Right cardiac atrium (tissue), 5 donors: Measurements from ENCODE around the gene OR1S1. TPM values are rescaled to one million over a fixed set of nuclear protein-coding genes. Genes with fewer than 3 reads are reported as not detected.

Source experiments
- ATAC-seq, 2 donors: fragments of 200-7000 bp; cut with Tn5 transposase; one replicate each; pipeline versions ENCODE4 v1.8.0 to v1.9.1; 2020; ENCODE audit warnings: moderate library complexity in 2 of 2, mild to moderate bottlenecking in 1 of 2
- DNase-seq, 3 donors: peaks; one replicate each; pipeline ENCODE4 v3.0.0-alpha.2; 2020
- H3K27ac ChIP-seq: one replicate; pipeline ENCODE4 v1.5.1; 2013; ENCODE audit warnings: mild to moderate bottlenecking, low read length, control low read depth, moderate library complexity
- H3K27me3 ChIP-seq: one replicate; pipeline ENCODE4 v1.6.1; 2013; ENCODE audit not compliant: control insufficient read depth, insufficient read depth
- H3K4me1 ChIP-seq: one replicate; pipeline ENCODE4 v1.6.1; 2013; ENCODE audit warnings: low read length; ENCODE audit not compliant: control insufficient read depth, insufficient read depth
- H3K4me3 ChIP-seq: one replicate; pipeline ENCODE4 v1.5.1; 2013; ENCODE audit warnings: low read length, control low read depth
- H3K9me3 ChIP-seq: one replicate; pipeline ENCODE4 v1.6.1; 2013; ENCODE audit warnings: low read length; ENCODE audit not compliant: control insufficient read depth
- WGBS: extraction: QIAGEN DNeasy Blood & Tissue Kit; methylation state at CpG from one replicate; pipeline ENCODE4 v1.1.7; 2013; 5-methylcytosine and 5-hydroxymethylcytosine counted together
- intact Hi-C, 4 donors: fragments of 100-400 bp; cut with DNase I; formaldehyde crosslinking; loops; one replicate each; pipeline versions ENCODE4 v1.11.0 to v1.14.0; 2022 to 2023
- polyA plus RNA-seq: library from polyadenylated mRNA; stranded (reverse); fragments of 200-250 nt; gene quantifications from one replicate; pipeline ENCODE4 v1.2.3, GENCODE V29; 2013
- total RNA-seq, 4 donors: library from RNA; stranded (reverse); fragmentation: NEBNext Ultra II Directional; extraction: Animal tissue kit (Norgen Biotek cat#: 25700); gene quantifications; one replicate each; pipeline ENCODE4 v1.2.1, GENCODE V29; 2021
- donor health status: healthy with polysubstance abuse.
- donor health status: DM: no; HTN: yes; CAD: no.
- donor health status: DM: no; HTN: no; CAD: no.
- donor health status: DM: no; HTN: yes; CAD: no; lungs with severe emphysema.
- donor health status: DM: yes; HTN: yes; CAD: no.

Gene OR1S1
- total and polyA plus RNA-seq, 5 donors = not detected

DNA sequence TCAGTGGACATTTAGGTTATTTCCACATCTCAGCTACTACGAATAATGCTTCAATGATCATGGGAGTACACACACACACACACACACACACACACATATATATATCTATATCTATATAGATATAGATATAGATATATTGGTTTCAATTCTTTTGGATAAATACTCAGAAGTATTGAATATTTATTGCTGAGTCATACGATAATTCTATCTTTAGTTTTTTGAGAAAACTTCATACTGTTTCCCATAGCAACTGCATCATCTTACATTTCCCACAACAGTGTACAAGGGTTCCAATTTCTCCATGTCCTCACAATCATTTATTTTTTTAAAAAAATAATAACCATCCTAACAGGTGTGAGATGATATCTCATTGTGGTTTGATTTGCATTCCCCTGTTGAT is 16.6 kb upstream of the OR1S1 start:
- ATAC-seq (no peak), DNase-seq (no peak)
- intact Hi-C loops = no loop called here
- WGBS = 90% methylated on average over 2 of the region's 2 CpGs
- Histone ChIP-seq H3K4me1 (no peaks in the 10 kb centered on the region), H3K4me3 (no peak overlapping the region), H3K27ac (no peak overlapping the region), H3K9me3 (no peaks in the 10 kb centered on the region), H3K27me3 (no peaks in the 10 kb centered on the region)

DNA sequence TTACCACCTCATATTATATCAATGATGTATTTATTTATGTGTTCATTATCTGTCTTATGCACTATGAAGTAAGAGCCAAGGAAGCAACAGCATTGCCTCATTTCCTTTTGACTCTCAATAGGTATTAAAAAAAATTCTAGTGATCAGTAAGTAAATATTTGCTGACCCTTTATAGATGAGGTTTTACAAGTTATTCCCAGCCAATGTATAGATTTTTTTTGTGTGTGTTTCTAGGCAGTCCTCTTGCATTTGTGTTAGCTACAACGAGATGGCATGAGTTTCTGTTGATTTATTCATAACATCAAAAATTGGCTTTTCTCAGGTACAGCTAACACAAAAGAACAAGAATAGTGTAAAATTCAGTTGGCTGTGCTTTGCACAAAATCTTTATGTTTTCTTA is 13.2 kb upstream of the OR1S1 start:
- Histone ChIP-seq H3K27ac (no peak overlapping the region), H3K4me3 (no peak overlapping the region), H3K9me3 (no peaks in the 10 kb centered on the region), H3K4me1 (no peaks in the 10 kb centered on the region), H3K27me3 (no peaks in the 10 kb centered on the region)
- intact Hi-C loops = no loop called here
- ATAC-seq = no peak
- WGBS = 45% methylated on average over 1 of the region's 1 CpG
- no peak for DNase-seq

DNA sequence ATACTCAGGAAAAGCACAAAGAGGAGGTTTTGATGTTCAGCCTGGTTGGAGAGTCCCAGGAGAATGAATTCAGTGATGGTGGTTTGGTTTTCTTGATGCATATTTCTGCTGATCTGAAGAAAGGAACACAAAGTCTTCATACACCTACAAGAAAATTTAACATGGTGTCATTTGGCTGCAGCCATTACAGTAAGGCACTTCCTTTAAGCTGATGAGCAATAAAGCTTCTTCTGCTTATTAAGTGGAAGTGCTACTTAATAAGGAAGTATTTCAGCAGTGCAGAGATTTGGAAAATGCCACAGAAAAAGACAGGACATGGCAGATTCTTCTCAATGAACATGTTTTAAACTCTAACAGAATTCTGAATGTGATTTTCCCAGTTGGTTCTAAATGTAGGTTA is 8.5 kb upstream of the OR1S1 start, which contains the start of gene OR1S2:
TSS of gene OR1S2 (minus strand) at position 101 of the 400 bp plus-strand sequence. CDS start at position 101, 0 bp downstream.
- Histone ChIP-seq H3K4me3 (no peak within 1 kb of the TSS), H3K4me1 (no peaks in the 10 kb centered on the region), H3K27me3 (no peaks in the 10 kb centered on the region), H3K27ac (no peak within 1 kb of the TSS), H3K9me3 (no peaks in the 10 kb centered on the region)
- ATAC-seq = no peak
- intact Hi-C loops = no loop called here
- no peak for DNase-seq

DNA sequence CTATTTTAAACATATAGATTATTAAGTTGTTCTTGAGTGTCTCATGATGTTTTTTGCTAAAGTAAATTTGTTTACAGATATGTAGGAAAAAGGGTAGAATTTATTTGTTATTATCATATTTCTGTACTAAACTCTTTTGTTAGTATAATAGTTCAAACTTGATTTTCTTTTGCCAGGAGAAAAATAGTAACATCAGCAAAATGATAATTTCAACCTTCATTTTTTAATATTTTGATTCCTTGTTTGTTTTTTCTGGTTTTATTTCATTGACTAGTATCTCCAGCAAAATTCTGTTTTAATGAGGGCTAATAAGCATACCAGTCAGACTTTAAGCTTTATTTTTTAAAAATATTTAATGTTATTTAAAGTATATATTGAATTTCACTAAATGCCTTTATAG is 4.0 kb downstream of the OR1S1 start:
- H3K4me3 ChIP-seq = no peak overlapping the region
- H3K27me3 ChIP-seq = no peaks in the 10 kb centered on the region
- intact Hi-C loops = no loop called here
- no peak for DNase-seq
- no peaks in the 10 kb centered on the region for H3K9me3 ChIP-seq
- no peak overlapping the region for H3K27ac ChIP-seq
- no peak for ATAC-seq
- no peaks in the 10 kb centered on the region for H3K4me1 ChIP-seq

DNA sequence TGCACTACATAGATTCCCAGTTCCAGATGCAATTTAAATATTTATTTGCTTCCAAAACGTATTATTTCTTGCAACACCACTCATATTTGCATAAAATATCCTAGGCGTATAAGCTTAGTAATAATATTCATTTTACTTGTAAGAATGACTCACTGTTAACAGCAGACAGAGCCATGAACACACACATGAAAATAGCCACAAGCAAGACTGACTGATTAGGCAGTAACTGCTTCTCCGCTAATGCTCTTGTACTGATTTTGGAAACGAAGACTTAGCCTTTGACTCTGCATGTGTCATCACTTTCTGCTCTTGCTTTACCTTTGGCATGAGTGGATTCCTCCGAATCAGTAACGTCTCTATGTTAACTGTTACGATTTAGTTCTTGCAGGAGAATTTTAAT is 10.2 kb downstream of the OR1S1 start:
- Histone ChIP-seq H3K27me3 (no peaks in the 10 kb centered on the region), H3K4me1 (no peaks in the 10 kb centered on the region), H3K9me3 (no peaks in the 10 kb centered on the region), H3K27ac (no peak overlapping the region), H3K4me3 (no peak overlapping the region)
- no peak for ATAC-seq
- 69% methylated on average over 7 of the region's 7 CpGs for WGBS
- DNase-seq = no peak
- intact Hi-C loops = no loop called here

DNA sequence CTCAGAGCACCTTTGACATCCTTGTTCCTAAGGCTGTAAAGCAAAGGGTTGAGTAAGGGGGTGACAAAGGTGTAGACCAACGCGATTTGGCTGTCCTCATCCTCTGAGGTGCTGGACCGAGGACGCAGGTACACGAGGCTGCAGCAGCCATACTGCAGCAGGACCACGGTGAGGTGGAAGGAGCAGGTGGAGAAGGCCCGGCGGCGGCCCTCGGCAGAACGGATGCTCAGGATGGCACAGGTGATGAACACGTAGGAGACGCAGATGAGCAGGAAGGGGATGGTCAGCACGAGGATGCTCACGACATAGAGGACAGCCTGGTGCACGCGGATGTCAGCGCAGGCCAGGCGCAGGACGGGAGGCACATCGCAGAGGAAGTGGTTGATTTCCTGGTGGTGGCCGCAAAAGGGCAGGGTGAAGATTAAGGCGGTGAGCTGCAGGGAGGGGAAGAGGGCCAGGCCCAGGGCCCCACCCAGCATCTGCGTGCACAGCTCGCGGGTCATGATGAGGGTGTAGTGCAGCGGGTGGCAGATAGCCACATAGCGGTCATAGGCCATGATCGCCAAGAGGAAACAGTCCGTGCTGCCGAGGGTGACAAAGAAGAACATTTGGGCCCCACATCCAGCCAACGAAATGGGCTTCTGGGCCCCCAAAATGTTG is 15.6 kb downstream of the OR1S1 start:
- peak in 1 of 3 donors; percentile 21 for DNase-seq
- Histone ChIP-seq H3K27me3 (no peaks in the 10 kb centered on the region), H3K9me3 (no peaks in the 10 kb centered on the region), H3K4me3 (no peak overlapping the region), H3K4me1 (no peaks in the 10 kb centered on the region), H3K27ac (no peak overlapping the region)
- no peak for ATAC-seq
- WGBS = 91% methylated on average over 32 of the region's 32 CpGs
- intact Hi-C loops = no loop called here

DNA sequence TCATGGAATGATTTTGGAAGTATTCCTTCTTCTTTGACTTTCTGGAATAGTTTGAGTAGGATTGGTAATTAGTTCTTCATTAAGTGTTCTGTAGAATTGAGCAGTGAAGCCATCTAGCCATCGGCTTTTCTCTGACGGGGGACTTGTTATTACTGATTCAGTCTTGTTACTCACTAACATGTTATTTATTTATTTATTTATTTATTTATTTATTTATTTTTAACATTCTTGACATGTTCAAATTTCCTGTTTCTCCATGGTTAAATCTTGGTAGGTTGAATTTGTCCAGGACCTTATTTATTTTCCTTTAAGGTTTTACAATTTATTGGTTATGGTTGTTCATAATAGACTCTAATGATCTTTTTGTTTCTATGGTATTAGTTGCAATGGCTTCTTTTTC is 31.4 kb downstream of the OR1S1 start:
- Histone ChIP-seq H3K9me3 (no peaks in the 10 kb centered on the region), H3K27ac (no peak overlapping the region), H3K4me3 (no peak overlapping the region), H3K27me3 (no peaks in the 10 kb centered on the region), H3K4me1 (no peaks in the 10 kb centered on the region)
- WGBS = 95% methylated on average over 2 of the region's 2 CpGs
- ATAC-seq (no peak), DNase-seq (no peak)
- intact Hi-C loops = no loop called here

DNA sequence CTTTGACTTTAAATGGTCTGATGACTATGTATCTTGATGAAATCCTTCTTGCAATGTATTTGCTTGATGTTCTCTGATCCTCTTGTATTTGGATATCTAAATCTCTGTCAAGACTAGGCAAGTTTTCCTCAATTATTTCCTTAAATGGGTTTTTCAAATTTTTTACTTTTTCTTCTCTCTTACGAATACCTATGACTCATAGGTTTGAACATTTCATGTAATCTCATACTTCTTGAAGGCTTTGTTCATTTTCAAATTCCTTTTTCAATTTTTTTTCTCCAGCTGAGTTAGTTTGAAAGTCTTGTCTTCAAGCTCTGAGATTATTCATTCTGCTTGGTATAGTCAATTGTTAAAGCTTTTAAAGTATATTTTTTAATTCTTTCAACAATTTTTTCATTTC is 42.4 kb downstream of the OR1S1 start:
- WGBS = 83% methylated on average over 1 of the region's 1 CpG
- no peak overlapping the region for H3K27ac ChIP-seq
- intact Hi-C loops = no loop called here

DNA sequence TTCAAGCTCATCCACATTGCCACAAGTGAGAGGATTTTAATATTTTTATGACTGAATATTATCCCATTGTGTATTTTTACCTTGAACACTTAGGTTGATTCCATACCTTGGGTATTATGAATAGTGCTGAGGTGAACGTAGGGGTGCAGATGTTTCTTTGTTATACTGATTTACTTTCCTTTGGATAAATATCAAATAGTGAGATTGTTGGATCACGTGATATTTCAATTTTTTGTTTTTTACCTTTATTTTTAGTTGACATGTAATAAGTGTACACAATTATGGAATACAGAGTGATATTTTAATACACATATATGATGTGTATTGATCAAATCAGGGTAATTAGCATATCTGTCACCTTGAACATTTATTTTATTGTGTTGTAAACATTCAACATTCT is 47.5 kb downstream of the OR1S1 start:
- intact Hi-C loops = no loop called here
- WGBS = 71% methylated on average over 2 of the region's 2 CpGs
- ATAC-seq (no peak), DNase-seq (no peak)
- Histone ChIP-seq H3K4me3 (no peak overlapping the region), H3K4me1 (no peaks in the 10 kb centered on the region), H3K9me3 (peaks cover 4% of the 10 kb centered on the region), H3K27ac (no peak overlapping the region), H3K27me3 (no peaks in the 10 kb centered on the region)

More for the DNA sequence above, 42.4 kb downstream of the OR1S1 start:
- ATAC-seq = no peak
- DNase-seq = no peak
- Histone ChIP-seq H3K4me3 (no peak overlapping the region), H3K4me1 (no peaks in the 10 kb centered on the region), H3K27me3 (no peaks in the 10 kb centered on the region), H3K9me3 (peaks cover 4% of the 10 kb centered on the region)

Other genes with a start within 250 kb of the OR1S1 start
- gene OR9Q1, start 188.8 kb upstream of the OR1S1 start, total RNA-seq = not detected
- not detected for gene OR9Q1, start 188.8 kb upstream of the OR1S1 start, polyA plus RNA-seq
- not detected for gene OR6Q1, start 181.8 kb upstream of the OR1S1 start, total RNA-seq
- not detected for gene OR6Q1, start 181.8 kb upstream of the OR1S1 start, polyA plus RNA-seq
- not detected for gene OR9I1, start 87.2 kb upstream of the OR1S1 start, total RNA-seq
- not detected for gene OR9I1, start 87.2 kb upstream of the OR1S1 start, polyA plus RNA-seq
- not detected for gene OR9Q2, start 23.6 kb upstream of the OR1S1 start, total RNA-seq
- not detected for gene OR9Q2, start 23.6 kb upstream of the OR1S1 start, polyA plus RNA-seq
- gene OR1S2, start 8.6 kb upstream of the OR1S1 start, total RNA-seq = not detected
- not detected for gene OR1S2, start 8.6 kb upstream of the OR1S1 start, polyA plus RNA-seq
- gene OR10Q1, start 16.2 kb downstream of the OR1S1 start, total RNA-seq = not detected
- not detected for gene OR10Q1, start 16.2 kb downstream of the OR1S1 start, polyA plus RNA-seq
- not detected for gene OR10W1, start 55.5 kb downstream of the OR1S1 start, total RNA-seq
- not detected for gene OR10W1, start 55.5 kb downstream of the OR1S1 start, polyA plus RNA-seq
- gene OR5B17, start 146.3 kb downstream of the OR1S1 start, total RNA-seq = not detected
- gene OR5B17, start 146.3 kb downstream of the OR1S1 start, polyA plus RNA-seq = not detected
- gene OR5B3, start 194.2 kb downstream of the OR1S1 start, total RNA-seq = not detected
- gene OR5B3, start 194.2 kb downstream of the OR1S1 start, polyA plus RNA-seq = not detected
- not detected for gene OR5B2, start 215.4 kb downstream of the OR1S1 start, total RNA-seq
- not detected for gene OR5B2, start 215.4 kb downstream of the OR1S1 start, polyA plus RNA-seq
- not detected for gene OR5B12, start 229.5 kb downstream of the OR1S1 start, total RNA-seq
- gene OR5B12, start 229.5 kb downstream of the OR1S1 start, polyA plus RNA-seq = not detected